Measurements from ENCODE around the gene SNTG2.

DNA sequence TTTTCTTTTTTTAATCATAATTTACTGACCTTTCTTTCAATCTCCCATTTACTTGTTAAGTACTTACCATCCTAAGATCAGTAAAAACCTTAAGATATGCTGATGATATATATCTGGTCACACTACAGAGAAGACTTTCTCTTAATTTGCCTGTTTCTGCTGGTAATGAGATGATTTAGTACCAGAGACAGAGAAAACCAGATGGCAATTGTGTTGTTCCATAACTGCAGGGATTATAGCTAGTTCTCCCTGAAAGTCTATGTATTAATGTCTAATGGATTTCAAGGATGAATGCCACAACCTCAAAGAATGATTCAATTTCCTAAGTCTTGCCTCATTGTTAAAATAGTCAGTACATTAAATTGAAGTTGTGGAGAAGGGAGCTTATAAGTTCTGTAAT lies 40.3 kb downstream of the SNTG2 start:
- TF ChIP-seq, protein P1, sequence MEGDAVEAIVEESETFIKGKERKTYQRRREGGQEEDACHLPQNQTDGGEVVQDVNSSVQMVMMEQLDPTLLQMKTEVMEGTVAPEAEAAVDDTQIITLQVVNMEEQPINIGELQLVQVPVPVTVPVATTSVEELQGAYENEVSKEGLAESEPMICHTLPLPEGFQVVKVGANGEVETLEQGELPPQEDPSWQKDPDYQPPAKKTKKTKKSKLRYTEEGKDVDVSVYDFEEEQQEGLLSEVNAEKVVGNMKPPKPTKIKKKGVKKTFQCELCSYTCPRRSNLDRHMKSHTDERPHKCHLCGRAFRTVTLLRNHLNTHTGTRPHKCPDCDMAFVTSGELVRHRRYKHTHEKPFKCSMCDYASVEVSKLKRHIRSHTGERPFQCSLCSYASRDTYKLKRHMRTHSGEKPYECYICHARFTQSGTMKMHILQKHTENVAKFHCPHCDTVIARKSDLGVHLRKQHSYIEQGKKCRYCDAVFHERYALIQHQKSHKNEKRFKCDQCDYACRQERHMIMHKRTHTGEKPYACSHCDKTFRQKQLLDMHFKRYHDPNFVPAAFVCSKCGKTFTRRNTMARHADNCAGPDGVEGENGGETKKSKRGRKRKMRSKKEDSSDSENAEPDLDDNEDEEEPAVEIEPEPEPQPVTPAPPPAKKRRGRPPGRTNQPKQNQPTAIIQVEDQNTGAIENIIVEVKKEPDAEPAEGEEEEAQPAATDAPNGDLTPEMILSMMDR (IDR thresholded peaks at IDR 0.05; ENCODE audit: low read depth, low read length, poor library complexity, severe bottlenecking): no peak
- no peak for TF ChIP-seq EZH2phosphoT487 (IDR thresholded peaks at IDR 0.05; ENCODE audit: borderline replicate concordance, low read length)

Data from DOHH2 (cell line).